Gastrocnemius medialis (tissue), 4 donors: ENCODE measurements around the gene MAP2K5. TPM values are rescaled to one million over a fixed set of nuclear protein-coding genes. Genes with fewer than 3 reads are reported as not detected.

Experiments used
- ATAC-seq, 2 donors: fragments of 150-250 bp; one replicate each; pipeline ENCODE4 v1.9.1; 2016
- DNase-seq, 2 donors: peaks; one replicate each; pipeline ENCODE4 v3.0.0-alpha.2; 2019
- H3K27ac ChIP-seq, 4 donors: fragments of 200-600 bp; sonication (generic); 1 replicate in 1 of 4; 2 replicates in 3 of 4; pipeline ENCODE4 v1.5.1; 2016 to 2018; ENCODE audit warnings: mild to moderate bottlenecking in 2 of 4, moderate library complexity in 1 of 4
- H3K27me3 ChIP-seq, 3 donors: fragments of 200-600 bp; sonication (generic) in 2 of 3; 1 replicate in 1 of 3; 2 replicates in 2 of 3; pipeline versions ENCODE4 v1.5.1 to v1.6.0; 2016 to 2019; ENCODE audit warnings: mild to moderate bottlenecking in 1 of 3, moderate library complexity in 1 of 3
- H3K36me3 ChIP-seq, 2 donors: fragments of 200-600 bp; sonication (generic) in 1 of 2; one replicate each; pipeline ENCODE4 v1.5.1; 2017 to 2018
- H3K4me1 ChIP-seq, 2 donors: fragments of 200-600 bp; sonication (generic) in 1 of 2; one replicate each; pipeline ENCODE4 v1.5.1; 2016 to 2017; ENCODE audit warnings: mild to moderate bottlenecking in 2 of 2
- H3K4me3 ChIP-seq, 4 donors: fragments of 200-600 bp; sonication (generic) in 3 of 4; 1 replicate in 1 of 4; 2 replicates in 3 of 4; pipeline ENCODE4 v1.5.1; 2016 to 2019; ENCODE audit warnings: mild to moderate bottlenecking in 2 of 4
- H3K9me3 ChIP-seq, 3 donors: fragments of 200-600 bp; sonication (generic) in 2 of 3; 1 replicate in 1 of 3; 2 replicates in 2 of 3; pipeline ENCODE4 v1.5.1; 2016 to 2019
- CTCF ChIP-seq, 5 experiments: fragments of 450-650 bp in 3 of 5; fragments of 200-600 bp in 2 of 5; sonication (generic) in 2 of 5; IDR thresholded peaks in 4 of 5; conservative IDR thresholded peaks in 1 of 5; 1 replicate in 4 of 5; 2 replicates in 1 of 5; pipeline ENCODE4 v1.5.1; 2016 to 2019; ENCODE audit warnings: antibody characterized with exemption in 5 of 5, mild to moderate bottlenecking in 3 of 5, moderate library complexity in 3 of 5
- POLR2A ChIP-seq, 2 donors: fragments of 450-650 bp; IDR thresholded peaks; one replicate each; pipeline ENCODE4 v1.6.1; 2017; ENCODE audit warnings: antibody characterized with exemption in 2 of 2, mild to moderate bottlenecking in 2 of 2, moderate library complexity in 2 of 2
- in situ Hi-C, 4 donors: fragments of 200-750 bp; cut with MboI; loops; one replicate each; pipeline versions ENCODE4 v1.15.0 to v1.8.0; 2017; ENCODE audit warnings: low sequenced_read_pairs in 4 of 4
- intact Hi-C: fragments of 100-400 bp; cut with DNase I; formaldehyde crosslinking; loops from one replicate; pipeline ENCODE4 v1.15.1; 2023; ENCODE audit warnings: low total_unique reads
- total RNA-seq, 4 donors: library from RNA; depleted of rRNA; stranded (reverse); fragments of >200 nt; gene quantifications; one replicate each; pipeline versions ENCODE4 v1.1.0 to v1.2.3, GENCODE V29; 2016

Gene MAP2K5
- total RNA-seq, 4 donors from 2014 or later: 5.9 to 6.8 (median 6.4) TPM

- DNase-seq: no peak
- Histone ChIP-seq H3K4me1 (peaks cover 13 to 17% of the 10 kb centered on the region in 2 donors), H3K27ac (no peak overlapping the region), H3K9me3 (no peaks in the 10 kb centered on the region), H3K4me3 (no peak overlapping the region), H3K36me3 (no peaks in the 10 kb centered on the region), H3K27me3 (no peaks in the 10 kb centered on the region)
- no peak for ATAC-seq
- intact Hi-C loops (no loop called here), in situ Hi-C loops (no loop called here)
- TF ChIP-seq POLR2A (IDR thresholded peaks at IDR 0.05): no peak
- no peak for TF ChIP-seq CTCF (IDR thresholded peaks at IDR 0.05 in 4 of 5, conservative IDR thresholded peaks at IDR 0.05 in 1 of 5)
These were observed 36.7 kb downstream of the MAP2K5 start for GRCh38 chr15:67579164-67579563.

GRCh38 chr15:67579967-67580366, 37.5 kb downstream of the MAP2K5 start:
- H3K4me3 ChIP-seq: no peak overlapping the region
- TF ChIP-seq POLR2A (IDR thresholded peaks at IDR 0.05) (no peak), CTCF (IDR thresholded peaks at IDR 0.05 in 4 of 5, conservative IDR thresholded peaks at IDR 0.05 in 1 of 5) (no peak)
- DNase-seq (no peak), ATAC-seq (no peak)
- peaks cover 13 to 17% of the 10 kb centered on the region in 2 donors for H3K4me1 ChIP-seq
- no peaks in the 10 kb centered on the region for H3K9me3 ChIP-seq
- no peaks in the 10 kb centered on the region for H3K27me3 ChIP-seq
- no peaks in the 10 kb centered on the region for H3K36me3 ChIP-seq
- no peak overlapping the region for H3K27ac ChIP-seq
- in situ Hi-C loops (no loop called here), intact Hi-C loops (no loop called here)

DNA sequence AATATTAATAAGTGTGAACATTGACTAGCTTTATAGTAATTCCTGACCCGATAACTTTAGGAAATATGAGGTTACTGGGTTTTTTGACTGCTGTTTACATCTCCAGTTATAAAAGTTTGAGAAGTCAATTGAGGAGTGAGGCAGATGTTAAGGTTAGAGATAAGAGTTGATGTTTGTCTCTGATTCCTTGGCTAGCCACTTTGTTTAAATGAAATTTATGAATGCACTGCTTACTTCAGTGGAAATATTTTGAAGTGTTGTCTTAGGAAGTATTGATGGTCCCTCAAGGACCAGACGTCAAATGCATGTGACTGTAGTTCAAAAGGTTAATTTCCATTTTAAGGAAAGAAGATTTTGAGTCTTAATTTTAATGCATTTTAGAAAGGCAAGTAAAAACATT, 41.7 kb downstream of the MAP2K5 start:
- H3K4me3 ChIP-seq: no peak overlapping the region
- H3K27me3 ChIP-seq: no peaks in the 10 kb centered on the region
- peaks cover 0 to 4% of the 10 kb centered on the region in 2 donors for H3K4me1 ChIP-seq
- H3K36me3 ChIP-seq: peaks cover 0 to 22% of the 10 kb centered on the region in 2 donors
- TF ChIP-seq POLR2A (IDR thresholded peaks at IDR 0.05): no peak
- TF ChIP-seq CTCF (IDR thresholded peaks at IDR 0.05 in 4 of 5, conservative IDR thresholded peaks at IDR 0.05 in 1 of 5): no peak
- no peak overlapping the region for H3K27ac ChIP-seq
- no peaks in the 10 kb centered on the region for H3K9me3 ChIP-seq
- DNase-seq (no peak), ATAC-seq (no peak)
- in situ Hi-C loops (no loop called here), intact Hi-C loops (no loop called here)

GRCh38 chr15:67585681-67586080, 43.2 kb downstream of the MAP2K5 start:
- intact Hi-C loops: no loop called here
- ATAC-seq: no peak

More at GRCh38 chr15:67585681-67586080, 43.2 kb downstream of the MAP2K5 start:
- H3K36me3 ChIP-seq: peaks cover 0 to 35% of the 10 kb centered on the region in 2 donors
- TF ChIP-seq POLR2A (IDR thresholded peaks at IDR 0.05) (no peak), CTCF (IDR thresholded peaks at IDR 0.05 in 4 of 5, conservative IDR thresholded peaks at IDR 0.05 in 1 of 5) (no peak)
- no peaks in the 10 kb centered on the region for H3K4me1 ChIP-seq
- in situ Hi-C loops: no loop called here
- H3K4me3 ChIP-seq: no peak overlapping the region
- H3K9me3 ChIP-seq: no peaks in the 10 kb centered on the region
- H3K27me3 ChIP-seq: no peaks in the 10 kb centered on the region
- no peak for DNase-seq
- H3K27ac ChIP-seq: no peak overlapping the region
